Measurements from ENCODE around the gene GNG11. TPM values are rescaled to one million over a fixed set of nuclear protein-coding genes. Genes with fewer than 3 reads are reported as not detected.

GNG11 gene
- total and polyA plus RNA-seq, 2 donors (not counting 1 experiment from before 2014, with no cell fraction given), result 27.2 to 46.1 TPM

DNA sequence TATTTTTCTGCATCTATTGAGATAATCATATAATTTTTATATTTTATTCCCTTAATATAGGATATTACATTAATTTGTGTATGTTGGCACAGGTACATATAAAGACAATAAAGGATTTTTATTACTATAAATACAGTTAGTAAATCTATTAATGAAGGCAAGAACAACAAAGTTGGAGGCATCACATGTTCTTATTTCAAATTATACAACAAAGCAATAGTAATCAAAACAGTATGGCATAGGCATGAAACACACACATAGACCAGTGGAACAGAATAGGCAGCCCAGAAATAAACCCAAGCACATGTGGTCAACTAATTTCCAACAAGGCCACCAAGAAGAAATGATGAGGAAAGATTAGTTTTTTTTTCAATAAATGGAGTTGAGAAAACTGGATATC is 42.2 kb upstream of the GNG11 start:
- Histone ChIP-seq H4K20me1 (ENCODE audit: control insufficient read depth, extremely low read depth, insufficient read depth, low read length) (no peaks in the 10 kb centered on the region), H3K4me2 (ENCODE audit: extremely low read depth, insufficient read depth, low read length) (no peak overlapping the region), H3K79me2 (ENCODE audit: control insufficient read depth, insufficient read depth, low read length) (no peaks in the 10 kb centered on the region), H3K9me3 (ENCODE audit: control insufficient read depth, insufficient read depth, low read depth, low read length) (no peaks in the 10 kb centered on the region), H3K36me3 (ENCODE audit: control insufficient read depth, insufficient read depth, low read length) (no peaks in the 10 kb centered on the region), H3K9ac (ENCODE audit: insufficient read depth, low read length) (no peak overlapping the region), H3K27me3 (ENCODE audit: control insufficient read depth, insufficient read depth, low read length) (no peaks in the 10 kb centered on the region), H3K27ac (ENCODE audit: insufficient read depth, low read length) (no peak overlapping the region), H2AFZ (ENCODE audit: low read length) (no peak overlapping the region), H3K4me3 (replicated peaks in 1 of 4; ENCODE audit: control extremely low read depth in 1 of 4, insufficient read depth in 1 of 4, low read depth in 3 of 4, low read length in 4 of 4) (no peak overlapping the region), H3K4me1 (ENCODE audit: control insufficient read depth, extremely low read depth, insufficient read depth, low read length) (no peaks in the 10 kb centered on the region)
- DNase-seq (ENCODE audit: low read depth in 2 of 2), result no peak
- TF ChIP-seq, protein P1, sequence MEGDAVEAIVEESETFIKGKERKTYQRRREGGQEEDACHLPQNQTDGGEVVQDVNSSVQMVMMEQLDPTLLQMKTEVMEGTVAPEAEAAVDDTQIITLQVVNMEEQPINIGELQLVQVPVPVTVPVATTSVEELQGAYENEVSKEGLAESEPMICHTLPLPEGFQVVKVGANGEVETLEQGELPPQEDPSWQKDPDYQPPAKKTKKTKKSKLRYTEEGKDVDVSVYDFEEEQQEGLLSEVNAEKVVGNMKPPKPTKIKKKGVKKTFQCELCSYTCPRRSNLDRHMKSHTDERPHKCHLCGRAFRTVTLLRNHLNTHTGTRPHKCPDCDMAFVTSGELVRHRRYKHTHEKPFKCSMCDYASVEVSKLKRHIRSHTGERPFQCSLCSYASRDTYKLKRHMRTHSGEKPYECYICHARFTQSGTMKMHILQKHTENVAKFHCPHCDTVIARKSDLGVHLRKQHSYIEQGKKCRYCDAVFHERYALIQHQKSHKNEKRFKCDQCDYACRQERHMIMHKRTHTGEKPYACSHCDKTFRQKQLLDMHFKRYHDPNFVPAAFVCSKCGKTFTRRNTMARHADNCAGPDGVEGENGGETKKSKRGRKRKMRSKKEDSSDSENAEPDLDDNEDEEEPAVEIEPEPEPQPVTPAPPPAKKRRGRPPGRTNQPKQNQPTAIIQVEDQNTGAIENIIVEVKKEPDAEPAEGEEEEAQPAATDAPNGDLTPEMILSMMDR (conservative IDR thresholded peaks at IDR 0.05 in 1 of 2, IDR thresholded peaks at IDR 0.05 in 1 of 2; ENCODE audit: low read depth in 1 of 2, low read length in 2 of 2), result no peak
- no peak for TF ChIP-seq EZH2 (IDR thresholded peaks at IDR 0.05; ENCODE audit: low read length, missing control alignments)

DNA sequence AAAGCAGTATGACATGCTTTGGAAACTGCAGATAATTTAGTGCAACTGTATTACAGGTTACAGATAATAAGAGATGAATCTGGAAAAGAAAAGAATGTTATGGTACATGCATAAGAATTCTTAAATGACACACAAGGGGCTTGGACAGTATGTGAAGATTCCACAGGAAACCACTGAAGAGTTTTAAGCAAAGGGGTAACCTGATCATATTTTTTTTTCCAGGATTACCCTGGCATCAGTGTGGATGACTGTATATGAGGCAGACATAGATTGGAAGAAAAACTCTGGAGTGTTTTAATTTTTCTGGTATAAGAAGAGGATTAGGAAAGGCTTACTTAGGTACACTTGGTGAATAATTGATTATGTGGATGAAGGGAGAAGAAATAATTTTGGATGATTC is 39.1 kb upstream of the GNG11 start:
- H3K4me2 ChIP-seq (ENCODE audit: extremely low read depth, insufficient read depth, low read length), result no peak overlapping the region
- no peak for TF ChIP-seq EZH2 (IDR thresholded peaks at IDR 0.05; ENCODE audit: low read length, missing control alignments)
- TF ChIP-seq, protein P1 (conservative IDR thresholded peaks at IDR 0.05 in 1 of 2, IDR thresholded peaks at IDR 0.05 in 1 of 2; ENCODE audit: low read depth in 1 of 2, low read length in 2 of 2), result no peak
- H3K79me2 ChIP-seq (ENCODE audit: control insufficient read depth, insufficient read depth, low read length), result no peaks in the 10 kb centered on the region
- H3K4me3 ChIP-seq (replicated peaks in 1 of 4; ENCODE audit: control extremely low read depth in 1 of 4, insufficient read depth in 1 of 4, low read depth in 3 of 4, low read length in 4 of 4), result no peak overlapping the region
- no peaks in the 10 kb centered on the region for H3K27me3 ChIP-seq (ENCODE audit: control insufficient read depth, insufficient read depth, low read length)
- no peak for DNase-seq (ENCODE audit: low read depth in 2 of 2)
- no peaks in the 10 kb centered on the region for H3K9me3 ChIP-seq (ENCODE audit: control insufficient read depth, insufficient read depth, low read depth, low read length)
- H4K20me1 ChIP-seq (ENCODE audit: control insufficient read depth, extremely low read depth, insufficient read depth, low read length), result no peaks in the 10 kb centered on the region
- H2AFZ ChIP-seq (ENCODE audit: low read length), result no peak overlapping the region
- H3K36me3 ChIP-seq (ENCODE audit: control insufficient read depth, insufficient read depth, low read length), result no peaks in the 10 kb centered on the region
- H3K27ac ChIP-seq (ENCODE audit: insufficient read depth, low read length), result no peak overlapping the region
- H3K4me1 ChIP-seq (ENCODE audit: control insufficient read depth, extremely low read depth, insufficient read depth, low read length), result no peaks in the 10 kb centered on the region
- no peak overlapping the region for H3K9ac ChIP-seq (ENCODE audit: insufficient read depth, low read length)

DNA sequence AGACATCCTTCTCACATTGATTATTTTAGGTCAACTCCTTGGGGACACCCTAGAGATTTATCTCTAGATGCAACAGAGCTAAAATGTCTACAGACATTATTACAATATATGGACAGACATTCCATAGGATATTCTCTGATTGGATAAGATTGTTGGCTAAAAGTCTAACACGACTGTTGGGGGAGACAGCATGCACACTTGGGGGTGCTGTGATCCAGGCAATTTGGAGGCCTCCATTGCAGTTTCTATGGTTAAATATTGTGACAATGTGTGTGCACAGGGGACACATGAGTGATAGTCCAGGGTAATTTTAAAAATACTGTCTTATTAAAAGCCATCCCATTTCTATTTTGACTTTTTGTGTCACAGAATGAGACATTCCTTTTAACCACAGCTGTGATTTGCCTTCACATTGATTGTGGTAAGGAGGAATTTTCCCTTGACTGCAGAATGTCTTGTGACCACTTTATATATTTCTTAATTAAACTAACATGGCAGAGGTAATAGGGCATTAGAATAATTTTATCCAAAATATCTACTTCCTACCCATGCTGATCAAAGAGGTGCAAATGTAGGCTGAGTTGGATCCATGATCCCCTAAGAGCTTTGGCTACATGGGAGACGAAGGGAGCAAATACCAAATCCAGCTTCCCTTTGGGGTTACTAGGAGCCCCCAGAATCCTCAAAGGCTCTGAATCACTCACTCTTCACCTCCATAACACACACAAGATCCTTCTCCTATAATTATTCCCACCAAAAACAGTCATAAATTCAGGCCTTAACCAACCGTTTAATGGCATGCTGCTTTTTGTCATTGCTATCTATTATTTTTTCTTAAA is 38.2 kb upstream of the GNG11 start:
- H3K36me3 ChIP-seq (ENCODE audit: control insufficient read depth, insufficient read depth, low read length), result no peaks in the 10 kb centered on the region
- H3K4me1 ChIP-seq (ENCODE audit: control insufficient read depth, extremely low read depth, insufficient read depth, low read length), result no peaks in the 10 kb centered on the region
- no peak overlapping the region for H3K9ac ChIP-seq (ENCODE audit: insufficient read depth, low read length)

More for the DNA sequence above, 38.2 kb upstream of the GNG11 start:
- Histone ChIP-seq H4K20me1 (ENCODE audit: control insufficient read depth, extremely low read depth, insufficient read depth, low read length) (no peaks in the 10 kb centered on the region), H3K27ac (ENCODE audit: insufficient read depth, low read length) (no peak overlapping the region), H3K79me2 (ENCODE audit: control insufficient read depth, insufficient read depth, low read length) (no peaks in the 10 kb centered on the region), H3K27me3 (ENCODE audit: control insufficient read depth, insufficient read depth, low read length) (no peaks in the 10 kb centered on the region), H2AFZ (ENCODE audit: low read length) (no peak overlapping the region), H3K9me3 (ENCODE audit: control insufficient read depth, insufficient read depth, low read depth, low read length) (no peaks in the 10 kb centered on the region), H3K4me3 (replicated peaks in 1 of 4; ENCODE audit: control extremely low read depth in 1 of 4, insufficient read depth in 1 of 4, low read depth in 3 of 4, low read length in 4 of 4) (no peak overlapping the region), H3K4me2 (ENCODE audit: extremely low read depth, insufficient read depth, low read length) (no peak overlapping the region)
- TF ChIP-seq, protein P1 (conservative IDR thresholded peaks at IDR 0.05 in 1 of 2, IDR thresholded peaks at IDR 0.05 in 1 of 2; ENCODE audit: low read depth in 1 of 2, low read length in 2 of 2), result no peak
- TF ChIP-seq EZH2 (IDR thresholded peaks at IDR 0.05; ENCODE audit: low read length, missing control alignments), result no peak
- DNase-seq (ENCODE audit: low read depth in 2 of 2), result peak in 1 of 2 donors; percentile 43
